Measurements from ENCODE around the gene TRIM7. TPM values are rescaled to one million over a fixed set of nuclear protein-coding genes. Genes with fewer than 3 reads are reported as not detected.
"Not testable (repeated sequence)": the region's sequence is repeated elsewhere in the genome, so short reads cannot be mapped to it uniquely, and the experiment has no call there.

TRIM7 gene
- total RNA-seq, 1 experiment from 2014 or later: 3.2 TPM

DNA sequence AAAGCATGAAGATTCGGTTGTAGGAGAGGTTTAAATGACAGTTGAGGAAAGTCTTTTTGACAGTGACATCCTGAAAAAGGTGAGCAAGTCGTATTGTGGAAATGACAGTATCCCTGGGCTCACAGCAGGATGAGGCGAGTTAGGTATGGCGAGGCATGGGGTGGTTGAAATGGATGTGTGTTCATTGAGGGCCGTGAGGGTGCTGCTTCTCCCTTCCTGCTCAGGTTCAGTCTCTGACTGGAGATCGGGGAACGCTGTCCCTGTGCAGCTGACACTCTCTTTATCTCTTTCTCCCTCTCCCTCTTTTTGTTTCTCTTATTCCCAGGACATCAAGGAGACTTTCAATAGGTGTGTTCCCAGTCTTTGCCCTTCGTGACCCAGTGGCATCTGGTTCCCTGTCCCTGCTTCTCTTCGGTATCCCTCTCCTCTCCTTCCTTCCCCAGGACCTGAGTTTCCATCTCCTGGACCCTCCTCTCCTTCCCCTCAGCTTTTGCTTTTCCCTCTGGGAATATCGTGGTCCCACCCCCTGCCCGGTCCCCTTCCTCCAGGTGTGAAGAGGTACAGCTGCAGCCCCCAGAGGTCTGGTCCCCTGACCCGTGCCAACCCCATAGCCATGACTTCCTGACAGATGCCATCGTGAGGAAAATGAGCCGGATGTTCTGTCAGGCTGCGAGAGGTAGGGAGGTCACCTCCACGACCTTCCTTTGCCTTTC lies 28.2 kb upstream of the TRIM7 start:
- DNase-seq (ENCODE audit: low read depth): no peak

DNA sequence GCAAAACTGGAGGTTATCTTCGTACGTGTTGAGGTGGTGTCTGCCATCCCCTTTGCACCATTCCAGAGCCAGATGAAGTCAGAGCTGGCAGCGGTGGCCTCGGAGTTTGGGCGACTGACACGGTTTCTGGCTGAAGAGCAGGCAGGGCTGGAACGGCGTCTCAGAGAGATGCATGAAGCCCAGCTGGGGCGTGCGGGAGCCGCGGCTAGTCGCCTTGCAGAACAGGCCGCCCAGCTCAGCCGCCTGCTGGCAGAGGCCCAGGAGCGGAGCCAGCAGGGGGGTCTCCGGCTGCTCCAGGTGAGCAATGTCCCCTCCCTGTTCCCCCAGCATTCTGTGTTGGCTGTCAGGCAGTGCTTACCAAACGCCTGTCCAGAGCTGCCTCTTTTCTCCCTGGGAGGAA lies 27.6 kb upstream of the TRIM7 start:
- no peak for DNase-seq (ENCODE audit: low read depth)

DNA sequence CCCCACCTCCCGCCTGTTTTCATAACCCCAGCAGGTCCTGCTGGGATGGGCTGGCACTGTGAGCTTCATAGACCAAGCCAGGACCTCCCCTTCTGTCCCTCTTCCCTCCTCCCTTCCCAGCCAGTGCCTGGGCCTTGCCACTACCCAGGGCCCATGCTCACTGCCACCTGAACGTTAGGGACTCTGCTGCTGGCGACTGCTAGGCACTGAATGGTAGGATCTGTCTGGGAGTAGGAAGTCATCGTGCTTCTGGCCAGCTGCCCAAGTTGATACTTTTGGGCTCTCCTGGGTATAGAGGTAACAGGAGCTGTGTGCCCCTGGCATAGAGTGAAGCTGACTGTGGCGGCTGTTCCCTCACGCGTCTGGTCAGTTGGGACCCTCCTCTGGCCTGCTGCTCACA lies 26.4 kb upstream of the TRIM7 start:
- no peak for DNase-seq (ENCODE audit: low read depth)

DNA sequence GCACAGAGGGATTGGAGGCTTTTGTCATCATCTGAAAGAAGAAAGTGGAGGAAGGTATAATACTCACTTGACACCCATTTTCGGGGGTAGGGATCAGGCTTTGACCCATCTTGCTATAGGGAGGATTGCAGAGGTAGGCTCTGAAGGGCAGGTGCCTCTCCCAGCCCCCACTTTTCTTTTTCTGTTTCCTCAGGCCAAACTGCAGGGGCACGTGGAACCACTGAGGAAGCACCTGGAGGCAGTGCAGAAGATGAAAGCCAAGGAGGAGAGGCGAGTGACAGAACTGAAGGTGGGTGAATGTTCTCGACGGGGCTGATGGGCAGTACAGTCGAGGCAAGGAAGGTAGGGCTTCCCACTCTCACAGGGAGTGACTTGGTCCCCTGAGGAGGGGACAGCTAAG lies 25.6 kb upstream of the TRIM7 start:
- no peak for DNase-seq (ENCODE audit: low read depth)

DNA sequence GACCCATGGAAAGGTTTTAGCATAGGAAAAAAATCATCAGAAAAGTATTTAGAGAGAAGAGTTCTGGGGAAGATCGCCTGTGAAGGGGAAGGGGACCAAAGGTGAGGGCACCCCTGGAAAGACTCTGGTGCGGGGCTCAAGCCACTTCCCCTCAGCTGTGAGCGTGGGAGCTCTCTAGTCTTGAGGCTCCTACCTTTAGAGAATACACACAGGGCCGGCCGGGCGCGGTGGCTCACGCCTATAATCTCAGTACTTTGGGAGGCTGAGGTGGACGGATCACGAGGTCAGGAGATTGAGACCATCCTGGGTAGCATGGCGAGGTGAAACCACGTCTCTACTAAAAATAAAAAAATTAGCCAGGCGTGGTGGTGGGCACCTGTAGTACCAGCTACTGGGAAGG lies 25.0 kb upstream of the TRIM7 start:
- DNase-seq (ENCODE audit: low read depth): no peak

DNA sequence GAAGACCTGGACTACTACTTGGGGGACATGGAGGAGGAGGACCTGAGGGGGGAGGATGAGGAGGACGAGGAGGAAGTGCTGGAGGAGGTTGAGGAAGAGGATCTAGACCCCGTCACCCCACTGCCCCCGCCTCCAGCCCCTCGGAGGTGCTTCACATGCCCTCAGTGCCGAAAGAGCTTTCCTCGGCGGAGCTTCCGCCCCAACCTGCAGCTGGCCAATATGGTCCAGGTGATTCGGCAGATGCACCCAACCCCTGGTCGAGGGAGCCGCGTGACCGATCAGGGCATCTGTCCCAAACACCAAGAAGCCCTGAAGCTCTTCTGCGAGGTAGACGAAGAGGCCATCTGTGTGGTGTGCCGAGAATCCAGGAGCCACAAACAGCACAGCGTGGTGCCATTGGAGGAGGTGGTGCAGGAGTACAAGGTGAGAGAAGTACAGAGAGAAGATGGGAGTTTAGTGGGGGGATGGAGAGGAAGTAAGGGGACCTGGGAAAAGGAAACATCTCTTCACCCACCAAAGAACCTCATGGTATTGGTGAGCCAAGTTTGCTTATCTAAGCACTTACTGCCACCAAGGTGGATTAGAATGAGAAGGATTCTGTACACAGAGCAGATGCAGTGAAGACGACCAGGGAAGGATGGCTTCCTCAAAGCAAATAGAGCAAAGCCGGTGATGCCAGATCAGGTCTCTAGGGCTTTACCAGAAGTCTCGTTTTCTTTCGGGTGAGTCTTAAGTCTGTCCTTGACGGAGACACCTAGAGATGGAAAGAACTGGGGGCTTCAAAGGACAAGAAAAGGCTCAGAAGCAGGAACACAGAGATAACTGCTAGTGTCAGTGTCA lies 19.6 kb upstream of the TRIM7 start:
- no peak for DNase-seq (ENCODE audit: low read depth)

DNA sequence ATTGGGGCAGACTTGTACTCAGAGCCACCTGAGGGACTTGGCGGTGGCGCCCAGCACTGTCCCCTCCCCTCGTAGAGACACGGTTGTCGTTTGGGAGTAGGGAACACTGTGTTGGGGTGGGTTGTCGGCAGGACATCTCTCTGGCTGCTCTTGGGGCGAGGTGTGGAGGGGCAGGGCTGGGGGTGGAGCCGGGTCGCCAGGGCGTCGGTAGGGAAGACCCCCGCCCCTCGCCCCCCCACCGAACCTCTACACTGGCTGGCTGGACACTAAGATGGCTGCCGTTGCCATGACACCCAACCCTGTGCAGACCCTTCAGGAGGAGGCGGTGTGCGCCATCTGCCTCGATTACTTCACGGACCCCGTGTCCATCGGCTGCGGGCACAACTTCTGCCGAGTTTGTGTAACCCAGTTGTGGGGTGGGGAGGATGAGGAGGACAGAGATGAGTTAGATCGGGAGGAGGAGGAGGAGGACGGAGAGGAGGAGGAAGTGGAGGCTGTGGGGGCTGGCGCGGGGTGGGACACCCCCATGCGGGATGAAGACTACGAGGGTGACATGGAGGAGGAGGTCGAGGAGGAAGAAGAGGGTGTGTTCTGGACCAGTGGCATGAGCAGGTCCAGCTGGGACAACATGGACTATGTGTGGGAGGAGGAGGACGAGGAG lies 18.9 kb upstream of the TRIM7 start:
- DNase-seq (ENCODE audit: low read depth): no peak

DNA sequence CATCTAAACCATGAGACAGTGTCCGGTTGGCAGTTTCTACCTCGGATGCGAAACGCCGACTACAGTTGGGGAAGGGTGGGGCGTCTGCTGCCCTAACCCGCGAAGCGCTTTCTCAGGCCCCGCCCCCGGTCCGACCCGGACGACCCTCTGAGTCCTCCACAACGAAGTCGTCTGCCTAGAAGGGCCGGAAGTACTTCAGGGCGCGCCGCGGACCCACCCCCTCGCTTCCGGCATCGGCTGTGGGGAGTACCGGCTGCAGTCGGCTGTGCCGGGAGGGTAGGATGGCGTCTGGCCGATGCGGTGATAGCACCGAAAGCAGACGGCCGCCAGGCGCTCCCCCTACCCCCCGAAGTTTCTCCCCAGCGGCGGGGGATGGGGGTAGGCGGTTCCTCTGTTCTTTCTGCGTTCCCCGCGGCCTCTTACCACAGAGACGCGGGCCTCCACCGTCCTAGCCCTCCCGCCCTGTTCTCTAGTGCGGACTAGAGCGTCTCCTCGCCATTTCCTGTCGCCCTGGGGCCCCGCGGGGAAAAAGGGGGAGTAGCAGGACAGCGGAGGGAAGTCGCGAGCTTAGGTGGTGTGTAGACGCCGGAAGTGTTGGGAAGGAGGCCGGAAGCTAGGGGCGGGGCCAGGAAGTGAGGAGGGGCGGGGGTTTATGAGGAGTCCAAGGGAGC lies 18.2 kb upstream of the TRIM7 start, which contains the start of gene TRIM41:
TSS of gene TRIM41 (plus strand) at position 224 of the 671 bp plus-strand sequence. CDS start 719 bp downstream, outside the sequence.
- DNase-seq (ENCODE audit: low read depth): peak; percentile 98

DNA sequence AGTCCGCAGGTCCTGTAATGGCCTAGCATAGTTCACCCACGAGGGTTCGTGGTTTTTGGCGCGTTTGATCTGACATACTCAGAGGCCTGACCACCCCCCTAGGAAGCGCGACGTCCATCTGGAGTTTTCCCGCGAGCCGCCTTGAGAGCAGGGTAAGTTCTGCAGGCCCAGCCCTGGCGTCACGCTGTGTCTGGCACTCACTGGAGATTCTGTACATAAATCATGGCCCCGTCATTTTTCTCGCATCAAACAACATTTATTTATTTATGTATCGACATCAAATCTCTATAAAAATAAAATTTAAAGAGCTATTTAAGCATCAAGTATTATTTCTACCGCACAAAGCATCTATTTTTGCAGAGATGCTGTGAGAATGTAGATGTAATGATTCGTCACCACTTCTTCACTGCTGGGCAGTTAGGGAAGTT lies 17.6 kb upstream of the TRIM7 start:
- DNase-seq (ENCODE audit: low read depth): no peak

DNA sequence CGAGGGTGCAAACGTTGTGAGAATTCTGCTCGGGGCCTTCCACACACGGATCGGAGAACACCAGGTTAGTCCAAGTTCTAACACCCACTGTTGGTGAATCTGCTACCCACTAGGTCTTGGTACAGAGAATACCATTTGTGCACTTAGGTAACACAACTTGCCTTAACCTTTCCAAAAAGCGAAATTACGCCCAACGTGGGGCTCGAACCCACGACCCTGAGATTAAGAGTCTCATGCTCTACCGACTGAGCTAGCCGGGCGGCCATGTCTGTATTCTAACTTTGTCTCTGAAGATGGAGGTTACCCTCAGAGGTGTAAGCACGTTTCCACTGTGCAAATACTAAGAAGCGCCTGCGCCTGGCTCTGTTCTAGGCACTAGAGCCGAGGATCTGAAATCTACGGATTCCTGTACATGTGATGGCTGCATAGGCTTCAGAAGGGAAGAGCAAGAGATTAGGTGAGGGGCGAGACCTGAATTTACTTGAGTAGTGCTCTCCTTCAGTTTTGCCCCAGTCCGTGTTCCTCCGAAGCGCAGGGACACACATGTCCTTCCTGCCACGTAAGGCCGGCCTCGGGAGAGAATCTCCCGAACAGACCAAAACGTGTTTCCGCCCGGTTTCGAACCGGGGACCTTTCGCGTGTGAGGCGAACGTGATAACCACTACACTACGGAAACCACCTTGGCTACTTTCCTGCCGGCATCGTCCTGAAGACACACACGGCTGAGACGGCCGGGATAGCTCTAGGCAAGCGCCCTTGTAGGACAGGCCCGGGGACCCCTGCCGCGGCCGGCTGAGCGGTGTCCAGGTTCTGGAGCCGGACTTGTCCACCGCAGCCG lies 17.0 kb upstream of the TRIM7 start:
- peak; percentile 97 for DNase-seq (ENCODE audit: low read depth)

DNA sequence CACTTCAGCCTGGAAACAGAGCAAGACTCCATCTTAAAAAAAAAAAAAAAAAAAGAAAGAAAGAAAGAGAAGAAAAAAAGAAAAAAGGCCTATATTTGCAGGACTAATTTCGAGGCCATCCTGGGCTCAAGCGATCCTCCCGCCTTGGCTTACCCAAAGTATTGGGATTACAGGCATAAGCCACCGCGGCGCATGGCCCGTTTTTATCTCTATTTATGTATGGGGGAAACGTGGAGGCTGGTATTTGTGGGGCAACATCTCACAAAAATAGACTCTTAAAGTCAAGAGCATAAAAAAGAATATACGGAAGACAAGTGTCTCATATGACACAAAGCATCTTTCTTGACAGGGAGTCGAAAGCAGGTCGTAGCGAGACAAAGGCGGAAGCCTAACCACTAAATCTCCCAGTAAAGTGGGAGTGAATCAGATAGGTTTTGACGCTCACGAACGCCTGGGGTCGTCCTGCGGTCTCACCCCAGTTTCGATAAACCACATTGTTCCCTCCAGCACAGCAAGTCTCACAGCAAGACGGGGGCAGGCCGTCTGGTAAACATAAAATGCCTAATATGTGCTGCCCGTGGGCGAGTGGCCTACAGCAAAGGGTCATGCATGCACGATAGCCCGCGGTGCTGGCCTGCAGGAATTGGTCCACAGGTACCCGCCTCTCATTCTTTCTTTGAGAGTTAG lies 16.3 kb upstream of the TRIM7 start:
- DNase-seq (ENCODE audit: low read depth): no peak

DNA sequence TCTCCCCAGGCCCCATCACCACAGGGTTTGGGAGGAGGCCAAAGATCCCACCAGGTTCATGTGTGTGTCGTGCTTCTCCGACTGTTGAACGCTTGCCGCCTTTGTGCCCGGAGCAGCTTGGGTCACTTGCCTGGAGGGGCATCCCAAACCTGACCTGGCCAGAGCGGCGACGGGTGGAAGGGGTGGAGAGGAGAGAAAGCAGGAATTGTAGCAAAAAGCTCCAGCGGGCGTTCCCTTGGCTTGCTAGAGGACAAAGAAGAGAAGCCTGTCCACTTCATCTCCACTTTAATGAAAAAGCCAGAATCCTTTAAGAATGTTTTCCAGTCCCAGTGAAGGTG lies 15.2 kb upstream of the TRIM7 start:
- no peak for DNase-seq (ENCODE audit: low read depth)

DNA sequence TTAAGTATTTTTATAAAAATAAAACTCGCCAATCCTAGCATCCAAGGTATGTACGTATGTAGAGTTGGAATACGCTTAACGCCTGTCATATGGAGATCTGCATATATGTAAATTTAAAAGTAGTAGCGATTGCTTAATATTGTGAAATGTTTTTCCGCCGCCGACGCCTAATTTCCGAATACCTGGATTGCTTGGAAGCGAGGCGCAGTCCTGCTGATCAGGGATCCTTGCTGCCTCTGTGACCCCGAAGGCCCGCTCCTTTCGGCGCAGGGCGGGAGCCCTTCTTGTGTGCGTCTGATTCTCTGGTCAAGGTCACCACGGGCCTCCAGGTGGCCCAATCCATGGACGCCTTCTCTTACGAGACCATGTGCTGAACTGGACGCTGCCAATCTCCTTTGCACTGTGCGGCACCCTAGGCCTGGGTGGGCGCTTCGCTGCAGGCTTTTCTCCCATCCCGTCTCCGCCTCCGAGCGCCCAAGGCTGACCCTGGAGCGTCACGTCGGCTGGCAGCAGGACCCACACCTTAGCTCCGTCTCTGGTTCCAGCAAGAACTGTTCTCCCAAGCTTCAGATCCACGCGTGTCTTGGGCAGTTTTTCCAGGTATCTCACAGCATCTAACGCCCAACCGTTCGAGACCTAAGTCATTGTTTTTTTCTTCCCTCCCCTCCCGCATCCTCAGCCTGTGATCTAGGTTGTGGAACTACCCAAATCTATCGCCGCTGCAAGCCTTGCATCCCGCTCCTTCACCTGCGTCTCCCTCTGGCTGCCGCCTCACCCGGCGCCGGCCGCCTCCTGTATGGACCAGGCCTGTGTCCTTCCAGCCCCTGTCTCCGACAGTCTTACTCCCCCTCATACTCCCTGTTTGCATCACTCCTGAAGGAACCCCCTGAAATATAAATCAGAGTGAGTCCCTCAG lies 14.5 kb upstream of the TRIM7 start:
- DNase-seq (ENCODE audit: low read depth): no peak

DNA sequence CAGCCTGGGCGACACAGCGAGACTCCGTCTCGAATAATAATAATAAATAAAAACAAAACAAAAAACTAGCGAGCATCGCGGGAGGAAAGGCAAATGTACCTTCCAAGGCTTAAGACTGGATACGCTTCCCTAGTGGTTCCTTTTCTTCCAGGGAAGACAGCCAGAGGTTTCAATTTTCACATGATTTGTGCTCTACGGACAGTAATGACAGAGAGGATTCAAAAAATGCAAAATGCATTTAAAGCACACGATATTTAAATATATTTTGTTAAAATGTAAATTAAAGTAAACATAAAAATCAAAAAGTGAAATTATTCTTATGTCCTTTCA lies 13.8 kb upstream of the TRIM7 start:
- no peak for DNase-seq (ENCODE audit: low read depth)

DNA sequence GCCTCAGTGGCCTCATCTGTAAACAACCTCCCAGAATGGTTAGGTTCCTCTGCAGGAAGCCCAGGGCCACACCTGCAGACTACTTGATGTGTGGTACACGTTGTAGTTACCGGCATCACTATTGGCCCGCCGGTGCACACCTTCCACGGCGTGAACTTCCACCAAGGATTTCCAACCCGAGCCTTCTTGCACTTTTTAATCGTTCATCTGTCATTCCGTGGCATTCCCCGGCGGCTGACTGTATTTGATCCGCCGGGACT lies 12.7 kb upstream of the TRIM7 start:
- DNase-seq (ENCODE audit: low read depth): no peak

DNA sequence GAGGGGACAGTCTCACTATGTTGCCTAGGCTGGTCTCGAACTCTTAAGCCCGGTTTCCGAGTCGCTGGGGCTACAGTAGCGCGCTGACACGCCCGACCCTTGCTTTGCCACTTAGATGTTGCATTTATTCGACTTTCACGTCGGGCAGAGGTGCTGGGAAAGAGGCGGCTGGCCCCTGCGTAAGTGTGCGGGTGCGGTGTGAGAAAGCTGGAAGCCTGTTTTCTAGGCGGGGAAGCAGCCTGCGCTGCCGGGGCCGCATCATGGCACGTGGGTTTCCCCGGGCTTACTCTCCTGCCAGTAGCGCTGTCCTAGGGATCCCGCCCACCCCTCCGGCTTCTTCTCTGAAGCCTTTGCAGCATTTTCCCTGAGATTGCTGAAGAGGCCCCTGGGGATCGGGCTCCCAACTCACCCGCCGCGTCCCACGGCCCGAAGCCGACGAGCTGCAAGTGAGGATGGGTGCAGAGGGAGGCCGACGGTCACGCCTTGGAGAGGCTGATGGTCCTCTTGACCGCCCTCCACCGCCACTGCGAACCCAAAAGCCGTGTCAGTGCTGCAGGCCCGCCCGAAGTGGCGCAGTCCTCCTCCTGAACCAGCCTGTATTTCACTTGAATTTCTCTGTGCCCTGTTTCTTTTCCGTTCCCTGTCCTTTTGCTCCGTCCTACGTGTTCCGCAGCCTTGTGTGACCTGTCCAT lies 12.3 kb upstream of the TRIM7 start:
- peak; percentile 66 for DNase-seq (ENCODE audit: low read depth)

DNA sequence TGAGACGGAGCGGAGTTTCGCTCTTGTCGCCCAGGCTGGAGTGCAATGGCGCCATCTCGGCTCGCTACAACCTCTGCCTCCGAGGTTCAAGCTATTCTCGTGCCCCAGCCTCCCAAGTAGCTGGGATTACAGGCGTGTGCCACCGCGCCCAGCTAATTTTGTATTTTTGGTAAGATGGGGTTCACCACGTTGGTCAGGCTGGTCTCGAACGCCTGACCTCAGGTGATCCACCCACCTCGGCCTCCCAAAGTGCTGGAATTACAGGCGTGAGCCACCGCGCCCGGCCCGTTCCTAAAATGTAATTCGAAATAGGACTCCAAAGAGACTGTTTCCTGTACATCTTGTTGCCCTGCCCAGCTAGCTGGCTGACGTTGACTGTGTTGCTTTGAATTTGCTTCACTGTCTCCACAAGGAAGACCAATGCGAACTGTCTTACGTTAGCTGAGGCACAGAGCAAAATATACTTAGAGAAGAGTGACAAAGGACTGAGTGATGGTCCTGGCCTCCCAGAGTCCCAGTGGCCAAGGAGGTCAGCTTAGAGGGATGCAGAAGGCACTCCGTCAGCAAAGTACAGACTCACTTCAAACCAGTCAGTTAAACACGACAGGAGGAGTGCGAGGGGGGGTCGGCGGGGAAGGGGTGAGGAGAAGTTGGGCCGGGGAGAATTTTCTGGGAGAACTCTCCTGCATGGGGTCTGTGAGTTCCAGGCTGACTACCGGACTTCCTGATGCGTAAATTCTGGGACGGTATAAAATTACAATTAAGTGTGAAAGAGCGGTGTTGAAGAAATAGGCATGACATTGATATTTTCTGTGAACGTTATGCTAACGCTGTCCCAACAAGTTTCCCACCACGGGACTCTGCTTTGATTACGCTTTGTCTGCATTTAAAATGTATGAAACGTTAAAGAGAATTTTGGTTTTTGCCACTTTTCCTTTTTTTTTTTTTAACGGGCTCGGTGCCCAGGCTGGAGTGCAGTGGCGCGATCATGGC lies 11.3 kb upstream of the TRIM7 start:
- DNase-seq (ENCODE audit: low read depth): no peak

DNA sequence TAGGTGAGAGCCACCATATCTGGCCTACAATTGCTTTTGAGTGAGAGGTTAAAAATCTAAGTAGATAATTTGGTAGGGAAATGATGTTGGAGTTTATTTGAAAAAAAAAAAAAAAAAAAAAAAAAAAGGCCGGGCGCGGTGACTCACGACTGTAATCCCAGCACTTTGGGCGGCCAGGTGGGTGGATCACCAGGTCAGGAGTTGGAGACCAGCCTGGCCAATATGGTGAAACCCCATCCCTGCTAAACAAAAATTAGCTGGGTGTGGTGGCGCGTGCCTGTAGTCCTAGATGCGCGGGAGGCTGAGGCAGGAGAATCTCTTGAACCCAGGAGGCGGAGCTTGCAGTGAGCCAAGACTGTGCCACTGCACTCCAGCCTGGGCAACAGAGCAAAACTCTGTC lies 9.3 kb upstream of the TRIM7 start:
- DNase-seq (ENCODE audit: low read depth): not testable (repeated sequence)

Measured in M059J (cell line).